Tibial artery (tissue), 4 donors: ENCODE results near the gene MAP6.

Experiments
- DNase-seq, 2 donors: peaks; one replicate each; pipeline ENCODE4 v3.0.0-alpha.2; 2019
- H3K27ac ChIP-seq, 2 donors: fragments of 200-600 bp; sonication (generic) in 1 of 2; 1 replicate in 1 of 2; 2 replicates in 1 of 2; pipeline ENCODE4 v1.5.1; 2018 to 2019; ENCODE audit warnings: mild to moderate bottlenecking in 1 of 2
- H3K27me3 ChIP-seq, 2 donors: fragments of 200-600 bp; sonication (generic) in 1 of 2; one replicate each; pipeline versions ENCODE4 v1.5.1 to v1.6.0; 2016 to 2019
- H3K36me3 ChIP-seq, 3 donors: fragments of 200-600 bp; sonication (generic) in 2 of 3; one replicate each; pipeline ENCODE4 v1.5.1; 2016 to 2019; ENCODE audit warnings: mild to moderate bottlenecking in 2 of 3
- H3K4me1 ChIP-seq, 4 donors: fragments of 200-600 bp; sonication (generic) in 2 of 4; 1 replicate in 3 of 4; 2 replicates in 1 of 4; pipeline ENCODE4 v1.5.1; 2016 to 2019
- H3K4me3 ChIP-seq, 2 donors: fragments of 200-600 bp; sonication (generic) in 1 of 2; 1 replicate in 1 of 2; 2 replicates in 1 of 2; pipeline ENCODE4 v1.5.1; 2018 to 2019; ENCODE audit warnings: mild to moderate bottlenecking in 2 of 2
- H3K9me3 ChIP-seq, 3 donors: fragments of 200-600 bp; sonication (generic) in 1 of 3; one replicate each; pipeline ENCODE4 v1.5.1; 2016 to 2019
- CTCF ChIP-seq, 2 experiments: fragments of 200-600 bp in 1 of 2; fragments of 450-650 bp in 1 of 2; IDR thresholded peaks; one replicate each; pipeline ENCODE4 v1.5.1; 2017 to 2019; ENCODE audit warnings: antibody characterized with exemption in 2 of 2, mild to moderate bottlenecking in 1 of 2, moderate library complexity in 1 of 2
- intact Hi-C: fragments of 100-400 bp; cut with DNase I; formaldehyde crosslinking; loops from one replicate; pipeline ENCODE4 v1.15.0; 2023; ENCODE audit warnings: low total_unique reads

MAP6 gene

GRCh38 chr11:75557666-75558494 lies 111.0 kb downstream of the MAP6 start:
- TF ChIP-seq CTCF (IDR thresholded peaks at IDR 0.05), result no peak
- peaks cover 0 to 77% (median 71%) of the 10 kb centered on the region in 4 donors for H3K4me1 ChIP-seq
- no peaks in the 10 kb centered on the region for H3K36me3 ChIP-seq
- no peaks in the 10 kb centered on the region for H3K27me3 ChIP-seq
- intact Hi-C loops, result no loop called here
- H3K9me3 ChIP-seq, result no peaks in the 10 kb centered on the region
- peak overlapping the region; percentile 99 to 100 for H3K27ac ChIP-seq
- DNase-seq, result peak; percentile 76 to 92
- H3K4me3 ChIP-seq, result peak overlapping the region in 1 of 2 donors; percentile 35

- intact Hi-C loops, result no loop called here
- Histone ChIP-seq H3K36me3 (no peaks in the 10 kb centered on the region), H3K4me3 (no peak overlapping the region), H3K4me1 (peaks cover 0 to 74% (median 68%) of the 10 kb centered on the region in 4 donors), H3K9me3 (no peaks in the 10 kb centered on the region), H3K27me3 (no peaks in the 10 kb centered on the region), H3K27ac (peak overlapping the region in 1 of 2 donors; percentile 99)
- DNase-seq, result no peak
- no peak for TF ChIP-seq CTCF (IDR thresholded peaks at IDR 0.05)
Measured at GRCh38 chr11:75556275-75556674, 112.6 kb downstream of the MAP6 start.

- no peaks in the 10 kb centered on the region for H3K27me3 ChIP-seq
- peaks cover 0 to 64% (median 58%) of the 10 kb centered on the region in 4 donors for H3K4me1 ChIP-seq
- peak overlapping the region; percentile 25 to 37 for H3K4me3 ChIP-seq
- DNase-seq, result no peak
- intact Hi-C loops, result no loop called here
- H3K27ac ChIP-seq, result peak overlapping the region; percentile 81 to 99
- TF ChIP-seq CTCF (IDR thresholded peaks at IDR 0.05), result no peak
- no peaks in the 10 kb centered on the region for H3K9me3 ChIP-seq
- H3K36me3 ChIP-seq, result no peaks in the 10 kb centered on the region
Measured at GRCh38 chr11:75555079-75555811, 113.6 kb downstream of the MAP6 start.

- TF ChIP-seq CTCF (IDR thresholded peaks at IDR 0.05), result no peak
Measured at GRCh38 chr11:75554258-75555022, 114.4 kb downstream of the MAP6 start.

GRCh38 chr11:75553889-75554257 lies 115.0 kb downstream of the MAP6 start:
- peak overlapping the region; percentile 10 to 37 for H3K4me3 ChIP-seq
- peaks cover 0 to 51% (median 46%) of the 10 kb centered on the region in 4 donors for H3K4me1 ChIP-seq
- intact Hi-C loops, result no loop called here
- H3K27ac ChIP-seq, result peak overlapping the region; percentile 81 to 99
- no peaks in the 10 kb centered on the region for H3K27me3 ChIP-seq
- no peak for DNase-seq
- no peaks in the 10 kb centered on the region for H3K36me3 ChIP-seq
- no peaks in the 10 kb centered on the region for H3K9me3 ChIP-seq
- TF ChIP-seq CTCF (IDR thresholded peaks at IDR 0.05), result no peak

More at GRCh38 chr11:75554258-75555022, 114.4 kb downstream of the MAP6 start:
- Histone ChIP-seq H3K4me3 (peak overlapping the region; percentile 25 to 37), H3K27ac (peak overlapping the region; percentile 81 to 99), H3K4me1 (peaks cover 0 to 56% (median 50%) of the 10 kb centered on the region in 4 donors), H3K9me3 (no peaks in the 10 kb centered on the region), H3K36me3 (no peaks in the 10 kb centered on the region), H3K27me3 (no peaks in the 10 kb centered on the region)
- intact Hi-C loops, result no loop called here
- peak; percentile 92 to 97 for DNase-seq
